Measurements from ENCODE around the gene NCBP2.

DNA sequence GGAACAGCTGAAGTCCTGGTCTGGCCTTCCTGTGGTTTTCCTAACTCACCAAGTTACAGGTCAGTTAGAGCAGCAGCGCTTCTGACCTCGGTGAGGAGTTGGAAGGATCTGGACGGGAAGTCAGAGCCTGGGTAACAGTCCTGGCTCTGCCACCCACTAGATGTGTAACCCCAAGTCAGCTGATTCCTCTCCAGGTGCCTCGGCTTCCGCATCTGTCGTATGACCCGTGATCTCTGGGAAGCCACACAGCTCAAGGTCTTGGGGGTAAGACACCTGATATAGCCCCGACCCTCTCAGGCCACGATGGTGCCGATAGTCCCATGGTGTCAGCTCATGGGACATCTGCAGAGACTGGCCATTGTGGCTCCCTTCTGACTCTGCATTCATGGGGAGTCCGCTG is 34.6 kb upstream of the NCBP2 start:
- TF ChIP-seq, protein P1, sequence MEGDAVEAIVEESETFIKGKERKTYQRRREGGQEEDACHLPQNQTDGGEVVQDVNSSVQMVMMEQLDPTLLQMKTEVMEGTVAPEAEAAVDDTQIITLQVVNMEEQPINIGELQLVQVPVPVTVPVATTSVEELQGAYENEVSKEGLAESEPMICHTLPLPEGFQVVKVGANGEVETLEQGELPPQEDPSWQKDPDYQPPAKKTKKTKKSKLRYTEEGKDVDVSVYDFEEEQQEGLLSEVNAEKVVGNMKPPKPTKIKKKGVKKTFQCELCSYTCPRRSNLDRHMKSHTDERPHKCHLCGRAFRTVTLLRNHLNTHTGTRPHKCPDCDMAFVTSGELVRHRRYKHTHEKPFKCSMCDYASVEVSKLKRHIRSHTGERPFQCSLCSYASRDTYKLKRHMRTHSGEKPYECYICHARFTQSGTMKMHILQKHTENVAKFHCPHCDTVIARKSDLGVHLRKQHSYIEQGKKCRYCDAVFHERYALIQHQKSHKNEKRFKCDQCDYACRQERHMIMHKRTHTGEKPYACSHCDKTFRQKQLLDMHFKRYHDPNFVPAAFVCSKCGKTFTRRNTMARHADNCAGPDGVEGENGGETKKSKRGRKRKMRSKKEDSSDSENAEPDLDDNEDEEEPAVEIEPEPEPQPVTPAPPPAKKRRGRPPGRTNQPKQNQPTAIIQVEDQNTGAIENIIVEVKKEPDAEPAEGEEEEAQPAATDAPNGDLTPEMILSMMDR (IDR thresholded peaks at IDR 0.05; ENCODE audit: poor library complexity, severe bottlenecking), result no peak
- no peak for TF ChIP-seq EZH2 (IDR thresholded peaks at IDR 0.05; ENCODE audit: borderline replicate concordance, insufficient read depth, low read length, poor library complexity, severe bottlenecking)
- TF ChIP-seq SMC3 (conservative IDR thresholded peaks at IDR 0.05; ENCODE audit: poor library complexity), result no peak
- no peak for TF ChIP-seq RAD21 (conservative IDR thresholded peaks at IDR 0.05)
- no peak for TF ChIP-seq EP300 (conservative IDR thresholded peaks at IDR 0.05; ENCODE audit: poor library complexity, severe bottlenecking)
- TF ChIP-seq, protein P2, sequence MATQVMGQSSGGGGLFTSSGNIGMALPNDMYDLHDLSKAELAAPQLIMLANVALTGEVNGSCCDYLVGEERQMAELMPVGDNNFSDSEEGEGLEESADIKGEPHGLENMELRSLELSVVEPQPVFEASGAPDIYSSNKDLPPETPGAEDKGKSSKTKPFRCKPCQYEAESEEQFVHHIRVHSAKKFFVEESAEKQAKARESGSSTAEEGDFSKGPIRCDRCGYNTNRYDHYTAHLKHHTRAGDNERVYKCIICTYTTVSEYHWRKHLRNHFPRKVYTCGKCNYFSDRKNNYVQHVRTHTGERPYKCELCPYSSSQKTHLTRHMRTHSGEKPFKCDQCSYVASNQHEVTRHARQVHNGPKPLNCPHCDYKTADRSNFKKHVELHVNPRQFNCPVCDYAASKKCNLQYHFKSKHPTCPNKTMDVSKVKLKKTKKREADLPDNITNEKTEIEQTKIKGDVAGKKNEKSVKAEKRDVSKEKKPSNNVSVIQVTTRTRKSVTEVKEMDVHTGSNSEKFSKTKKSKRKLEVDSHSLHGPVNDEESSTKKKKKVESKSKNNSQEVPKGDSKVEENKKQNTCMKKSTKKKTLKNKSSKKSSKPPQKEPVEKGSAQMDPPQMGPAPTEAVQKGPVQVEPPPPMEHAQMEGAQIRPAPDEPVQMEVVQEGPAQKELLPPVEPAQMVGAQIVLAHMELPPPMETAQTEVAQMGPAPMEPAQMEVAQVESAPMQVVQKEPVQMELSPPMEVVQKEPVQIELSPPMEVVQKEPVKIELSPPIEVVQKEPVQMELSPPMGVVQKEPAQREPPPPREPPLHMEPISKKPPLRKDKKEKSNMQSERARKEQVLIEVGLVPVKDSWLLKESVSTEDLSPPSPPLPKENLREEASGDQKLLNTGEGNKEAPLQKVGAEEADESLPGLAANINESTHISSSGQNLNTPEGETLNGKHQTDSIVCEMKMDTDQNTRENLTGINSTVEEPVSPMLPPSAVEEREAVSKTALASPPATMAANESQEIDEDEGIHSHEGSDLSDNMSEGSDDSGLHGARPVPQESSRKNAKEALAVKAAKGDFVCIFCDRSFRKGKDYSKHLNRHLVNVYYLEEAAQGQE (IDR thresholded peaks at IDR 0.05; ENCODE audit: borderline replicate concordance), result no peak
- no peak for TF ChIP-seq POLR2AphosphoS5 (IDR thresholded peaks at IDR 0.05)
- TF ChIP-seq MXI1 (conservative IDR thresholded peaks at IDR 0.05; ENCODE audit: poor library complexity, severe bottlenecking), result no peak
